ENCODE data around the gene ADAMTS15. TPM values are rescaled to one million over a fixed set of nuclear protein-coding genes. Genes with fewer than 3 reads are reported as not detected.

Gene ADAMTS15
- total and polyA plus RNA-seq, 2 of the 4 experiments (the other 2 are of a cell fraction) = 3.0 to 5.0 TPM

DNA sequence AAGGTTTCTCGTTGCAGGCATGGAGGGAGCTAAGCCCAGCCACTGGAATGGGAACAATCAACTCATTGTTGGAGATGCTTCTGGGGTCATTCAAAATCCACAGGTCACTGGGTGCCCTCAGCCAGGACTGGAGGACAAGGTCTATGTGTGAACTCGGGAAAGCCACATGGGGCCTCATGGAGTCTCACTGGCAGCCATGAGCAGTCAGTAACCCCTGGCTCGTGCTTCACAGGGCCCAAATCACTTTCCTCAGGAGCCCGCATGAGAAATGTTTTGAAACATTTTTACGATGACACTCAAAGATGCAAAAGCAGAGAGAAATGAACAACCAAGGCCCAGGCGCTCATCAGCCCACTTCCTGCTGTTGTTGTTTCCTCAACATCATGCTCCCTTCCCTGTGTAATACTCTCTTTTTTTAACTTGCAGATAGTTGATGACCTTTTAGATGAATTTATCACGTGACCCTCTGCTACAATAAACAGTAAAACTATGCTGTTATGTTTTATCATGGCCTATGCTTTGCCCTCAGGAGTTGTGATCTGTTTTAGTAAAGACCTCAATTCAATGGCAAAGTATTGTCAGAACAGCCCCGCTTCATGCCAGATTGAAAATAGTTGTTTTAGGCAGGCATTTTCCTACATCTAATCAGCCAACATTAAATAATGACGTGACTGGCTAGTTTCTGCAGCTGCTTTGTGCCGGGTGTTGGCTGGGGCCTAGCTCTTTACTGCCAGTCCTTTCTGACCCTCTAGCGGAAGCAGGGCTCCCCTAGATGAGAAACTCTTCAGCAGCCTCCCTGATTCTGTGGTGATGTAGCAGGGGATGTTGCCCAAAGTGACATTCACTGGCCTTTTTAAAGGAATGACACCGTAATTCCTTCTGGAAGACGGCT lies 39.7 kb downstream of the ADAMTS15 start:
- in situ Hi-C loops (cut with MboI; ENCODE audit: low sequenced_read_pairs) = no loop called here
- 0 out of 2 replicates have a peak overlapping the region, but pooled peaks have one; percentile 10 for H3K23ac ChIP-seq (ENCODE audit: low read depth, low read length)
- H3K14ac ChIP-seq (replicated peaks; ENCODE audit: low read depth, low read length) = peak overlapping the region; percentile 45
- H2BK15ac ChIP-seq (ENCODE audit: low read depth, low read length) = peak overlapping the region; percentile 27; the same call in 2 of the 3 replicates
- H3K9me3 ChIP-seq (ENCODE audit: control insufficient read depth, insufficient read depth, low read length) = 0 out of 2 replicates have a peak, but pooled peaks cover 2% of the 10 kb centered on the region
- H2AK5ac ChIP-seq (ENCODE audit: low read depth, low read length) = peak overlapping the region; percentile 30; the same call in 1 of the 2 replicates
- ChIA-PET CTCF (no interaction called here), POLR2A (ENCODE audit: unreplicated experiment) (no interaction called here)
- H3K4ac ChIP-seq (ENCODE audit: low read depth, low read length) = peak overlapping the region; percentile 60
- peak overlapping the region; percentile 77 for H2BK120ac ChIP-seq (ENCODE audit: low read depth, low read length)
- H3K4me3 ChIP-seq (ENCODE audit: insufficient read depth, low read depth, low read length) = no peak overlapping the region
- H3K4me2 ChIP-seq (ENCODE audit: low read depth, low read length) = no peak overlapping the region
- H2BK20ac ChIP-seq (ENCODE audit: low read depth, low read length) = peak overlapping the region; percentile 55; the same call in 1 of the 2 replicates
- H3K79me1 ChIP-seq (ENCODE audit: low read depth in 1 of 2, low read length in 2 of 2) = no peaks in the 10 kb centered on the region
- peak overlapping the region; percentile 41 for H2BK5ac ChIP-seq (ENCODE audit: low read depth, low read length, poor library complexity, severe bottlenecking)
- dilution Hi-C loops (cut with HindIII; ENCODE audit: low sequenced_read_pairs, unreplicated experiment) = no loop called here
- H2AFZ ChIP-seq (replicated peaks; ENCODE audit: low read length, poor library complexity) = peak overlapping the region; percentile 71
- peak overlapping the region; percentile 68; the same call in 1 of the 2 replicates for H3K27ac ChIP-seq (ENCODE audit: insufficient read depth, low read length)
- peak; percentile 34 for DNase-seq
- H4K8ac ChIP-seq (ENCODE audit: low read depth in 2 of 2, low read length in 2 of 2) = peak overlapping the region; percentile 72 to 88; a peak in 3 of 4 replicates
- H2AK9ac ChIP-seq (replicated peaks; ENCODE audit: low read depth, low read length, poor library complexity) = peak overlapping the region; percentile 38
- H3K56ac ChIP-seq (ENCODE audit: extremely low read depth, insufficient read depth, low read length) = no peak overlapping the region
- TF ChIP-seq, protein P1, sequence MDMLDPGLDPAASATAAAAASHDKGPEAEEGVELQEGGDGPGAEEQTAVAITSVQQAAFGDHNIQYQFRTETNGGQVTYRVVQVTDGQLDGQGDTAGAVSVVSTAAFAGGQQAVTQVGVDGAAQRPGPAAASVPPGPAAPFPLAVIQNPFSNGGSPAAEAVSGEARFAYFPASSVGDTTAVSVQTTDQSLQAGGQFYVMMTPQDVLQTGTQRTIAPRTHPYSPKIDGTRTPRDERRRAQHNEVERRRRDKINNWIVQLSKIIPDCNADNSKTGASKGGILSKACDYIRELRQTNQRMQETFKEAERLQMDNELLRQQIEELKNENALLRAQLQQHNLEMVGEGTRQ (IDR thresholded peaks at IDR 0.05; ENCODE audit: low read depth, low read length) = peak; percentile 52
- TF ChIP-seq, protein P2, sequence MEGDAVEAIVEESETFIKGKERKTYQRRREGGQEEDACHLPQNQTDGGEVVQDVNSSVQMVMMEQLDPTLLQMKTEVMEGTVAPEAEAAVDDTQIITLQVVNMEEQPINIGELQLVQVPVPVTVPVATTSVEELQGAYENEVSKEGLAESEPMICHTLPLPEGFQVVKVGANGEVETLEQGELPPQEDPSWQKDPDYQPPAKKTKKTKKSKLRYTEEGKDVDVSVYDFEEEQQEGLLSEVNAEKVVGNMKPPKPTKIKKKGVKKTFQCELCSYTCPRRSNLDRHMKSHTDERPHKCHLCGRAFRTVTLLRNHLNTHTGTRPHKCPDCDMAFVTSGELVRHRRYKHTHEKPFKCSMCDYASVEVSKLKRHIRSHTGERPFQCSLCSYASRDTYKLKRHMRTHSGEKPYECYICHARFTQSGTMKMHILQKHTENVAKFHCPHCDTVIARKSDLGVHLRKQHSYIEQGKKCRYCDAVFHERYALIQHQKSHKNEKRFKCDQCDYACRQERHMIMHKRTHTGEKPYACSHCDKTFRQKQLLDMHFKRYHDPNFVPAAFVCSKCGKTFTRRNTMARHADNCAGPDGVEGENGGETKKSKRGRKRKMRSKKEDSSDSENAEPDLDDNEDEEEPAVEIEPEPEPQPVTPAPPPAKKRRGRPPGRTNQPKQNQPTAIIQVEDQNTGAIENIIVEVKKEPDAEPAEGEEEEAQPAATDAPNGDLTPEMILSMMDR (conservative IDR thresholded peaks at IDR 0.05; ENCODE audit: low read depth, low read length) = no peak
- BruUV-seq (replicated peaks) = no TSS peak
- no peaks in the 10 kb centered on the region for H3K27me3 ChIP-seq (ENCODE audit: control insufficient read depth, insufficient read depth, low read length)
- H3K4me1 ChIP-seq (ENCODE audit: control insufficient read depth, insufficient read depth, low read length) = peaks cover 15% of the 10 kb centered on the region
- H4K20me1 ChIP-seq (ENCODE audit: insufficient read depth, low read length) = no peaks in the 10 kb centered on the region
- H3K9me1 ChIP-seq (ENCODE audit: insufficient read depth, low read length) = no peaks in the 10 kb centered on the region
- H4K5ac ChIP-seq (ENCODE audit: low read depth, low read length) = peak overlapping the region; percentile 95
- ATAC-seq (ENCODE audit: low read depth) = peak; percentile 68
- peak overlapping the region; percentile 70 for H4K91ac ChIP-seq (ENCODE audit: insufficient read depth, low read depth, low read length)
- intact Hi-C loops (cut with micrococcal nuclease) = no loop called here
- H3K9ac ChIP-seq (ENCODE audit: low read depth, low read length) = peak overlapping the region; percentile 27; the same call in 1 of the 2 replicates
- 38% methylated on average over 2 of the region's 13 CpGs; no CpG with 5 or more reads in 1 of the 2 experiments for WGBS, 2 experiments (ENCODE audit: extremely low coverage in 2 of 2, insufficient read length in 1 of 2)
- H3K36me3 ChIP-seq (ENCODE audit: control insufficient read depth, insufficient read depth, low read length) = no peaks in the 10 kb centered on the region
- peak overlapping the region; percentile 72 for H3K18ac ChIP-seq (ENCODE audit: low read depth, low read length)

Data from IMR-90 (cell line).